ENCODE data around the gene KIN.

DNA sequence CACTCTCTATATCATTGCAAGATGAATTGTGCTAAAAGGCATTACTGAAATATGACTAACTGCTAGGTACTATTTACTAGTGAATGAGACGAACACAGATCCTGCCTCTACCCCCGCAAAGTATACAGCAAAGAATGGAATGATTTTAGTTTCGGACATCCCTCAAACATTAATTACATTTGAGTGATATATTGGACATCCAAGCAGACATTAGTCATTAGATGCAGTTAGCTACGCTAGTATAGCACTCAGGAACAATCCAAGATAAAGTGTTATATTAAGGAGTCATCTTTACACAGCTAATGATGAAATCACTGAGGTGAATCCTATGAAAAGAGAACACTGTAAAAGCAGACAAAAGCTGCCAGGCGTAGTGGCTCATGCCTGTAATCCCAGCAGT lies 23.2 kb upstream of the KIN start:
- TF ChIP-seq, protein P1, sequence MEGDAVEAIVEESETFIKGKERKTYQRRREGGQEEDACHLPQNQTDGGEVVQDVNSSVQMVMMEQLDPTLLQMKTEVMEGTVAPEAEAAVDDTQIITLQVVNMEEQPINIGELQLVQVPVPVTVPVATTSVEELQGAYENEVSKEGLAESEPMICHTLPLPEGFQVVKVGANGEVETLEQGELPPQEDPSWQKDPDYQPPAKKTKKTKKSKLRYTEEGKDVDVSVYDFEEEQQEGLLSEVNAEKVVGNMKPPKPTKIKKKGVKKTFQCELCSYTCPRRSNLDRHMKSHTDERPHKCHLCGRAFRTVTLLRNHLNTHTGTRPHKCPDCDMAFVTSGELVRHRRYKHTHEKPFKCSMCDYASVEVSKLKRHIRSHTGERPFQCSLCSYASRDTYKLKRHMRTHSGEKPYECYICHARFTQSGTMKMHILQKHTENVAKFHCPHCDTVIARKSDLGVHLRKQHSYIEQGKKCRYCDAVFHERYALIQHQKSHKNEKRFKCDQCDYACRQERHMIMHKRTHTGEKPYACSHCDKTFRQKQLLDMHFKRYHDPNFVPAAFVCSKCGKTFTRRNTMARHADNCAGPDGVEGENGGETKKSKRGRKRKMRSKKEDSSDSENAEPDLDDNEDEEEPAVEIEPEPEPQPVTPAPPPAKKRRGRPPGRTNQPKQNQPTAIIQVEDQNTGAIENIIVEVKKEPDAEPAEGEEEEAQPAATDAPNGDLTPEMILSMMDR (IDR thresholded peaks at IDR 0.05) = no peak
- TF ChIP-seq POLR2A (IDR thresholded peaks at IDR 0.05) = no peak
